GM23248 (cell line): ENCODE measurements around the gene ELANE. TPM values are rescaled to one million over a fixed set of nuclear protein-coding genes. Genes with fewer than 3 reads are reported as not detected.
"Not testable (repeated sequence)": the region's sequence is repeated elsewhere in the genome, so short reads cannot be mapped to it uniquely, and the experiment has no call there.

Experiments used
- DNase-seq: peaks from one replicate; pipeline ENCODE4 v3.0.0-alpha.2; 2015
- H2AFZ ChIP-seq: fragments of 200-600 bp; sonication (generic); 2 replicates; pipeline ENCODE4 v1.6.1; 2016; ENCODE audit warnings: antibody characterized with exemption
- H3F3A ChIP-seq: fragments of 200-600 bp; sonication (generic); 2 replicates; pipeline ENCODE4 v1.6.1; 2016; ENCODE audit warnings: mild to moderate bottlenecking, antibody characterized with exemption, mixed run types; ENCODE audit not compliant: insufficient read depth
- H3K27ac ChIP-seq: fragments of 200-600 bp; sonication (generic); 2 replicates; pipeline ENCODE4 v1.5.1; 2016; ENCODE audit warnings: mild to moderate bottlenecking
- H3K27me3 ChIP-seq: fragments of 200-600 bp; sonication (generic); replicated peaks from 2 replicates; pipeline ENCODE4 v1.6.1; 2016; ENCODE audit warnings: mild to moderate bottlenecking; ENCODE audit not compliant: insufficient read depth
- H3K36me3 ChIP-seq: fragments of 200-600 bp; sonication (generic); 2 replicates; pipeline ENCODE4 v1.6.1; 2016; ENCODE audit warnings: low read depth, mild to moderate bottlenecking
- H3K4me1 ChIP-seq: fragments of 200-600 bp; sonication (generic); 2 replicates; pipeline ENCODE4 v1.6.1; 2016; ENCODE audit warnings: mild to moderate bottlenecking; ENCODE audit not compliant: insufficient read depth
- H3K4me2 ChIP-seq: fragments of 200-600 bp; sonication (generic); one replicate; pipeline ENCODE4 v1.6.1; 2016; ENCODE audit warnings: mild to moderate bottlenecking; ENCODE audit not compliant: unreplicated experiment
- H3K4me3 ChIP-seq: fragments of 200-600 bp; sonication (generic); 2 replicates; pipeline ENCODE4 v1.5.1; 2016; ENCODE audit warnings: mild to moderate bottlenecking
- H3K79me2 ChIP-seq: fragments of 200-600 bp; sonication (generic); 2 replicates; pipeline ENCODE4 v1.6.1; 2016; ENCODE audit warnings: mild to moderate bottlenecking; ENCODE audit not compliant: insufficient read depth
- H3K9ac ChIP-seq: fragments of 200-600 bp; sonication (generic); 2 replicates; pipeline ENCODE4 v1.6.1; 2016; ENCODE audit warnings: mild to moderate bottlenecking
- H3K9me2 ChIP-seq: fragments of 200-600 bp; sonication (generic); 2 replicates; pipeline ENCODE4 v1.6.1; 2016; ENCODE audit warnings: mixed run types, mild to moderate bottlenecking, moderate library complexity; ENCODE audit not compliant: insufficient read depth
- H3K9me3 ChIP-seq: fragments of 200-600 bp; sonication (generic); one replicate; pipeline ENCODE4 v1.6.1; 2017; ENCODE audit warnings: low read depth
- H4K20me1 ChIP-seq: fragments of 200-600 bp; sonication (generic); 2 replicates; pipeline ENCODE4 v1.6.0; 2016; ENCODE audit not compliant: insufficient read depth
- EZH2 ChIP-seq: fragments of 200-600 bp; sonication (generic); IDR thresholded peaks from 2 replicates; pipeline ENCODE4 v1.6.1; 2018; ENCODE audit warnings: antibody characterized with exemption, mild to moderate bottlenecking; ENCODE audit not compliant: insufficient read depth, poor library complexity, severe bottlenecking
- EZH2phosphoT487 ChIP-seq: fragments of 200-600 bp; sonication (generic); IDR thresholded peaks from 2 replicates; pipeline ENCODE4 v1.6.1; 2018; ENCODE audit warnings: antibody characterized with exemption, moderate library complexity, mild to moderate bottlenecking, low read depth; ENCODE audit not compliant: insufficient read depth
- WGBS, 2 experiments: methylation state at CpG; one replicate each; pipeline ENCODE4 v1.1.6; 2015 to 2017; ENCODE audit warnings: low lambda C conversion rate in 2 of 2, low coverage in 1 of 2; ENCODE audit errors: missing lambda C conversion rate in 2 of 2; 5-methylcytosine and 5-hydroxymethylcytosine counted together
- in situ Hi-C: fragments of 300-500 bp; cut with MboI; formaldehyde crosslinking; loops from 2 replicates; pipeline ENCODE4 v1.15.0; 2020
- polyA plus RNA-seq: library from polyadenylated mRNA; unstranded; fragments of >200 nt; fragmentation: Nextera tagmentation; extraction: Ambion mirVana; gene quantifications from 2 replicates; pipeline ENCODE4 v1.2.1, GENCODE V29; 2016
- total RNA-seq: library from RNA; depleted of rRNA; stranded (reverse); fragments of >200 nt; shearing (Covaris generic); gene quantifications from 2 replicates; pipeline ENCODE4 v1.2.3, GENCODE V29; 2014

The ELANE gene
- total and polyA plus RNA-seq, 2 experiments from 2014 or later = 0.34 TPM; not detected in 1

DNA sequence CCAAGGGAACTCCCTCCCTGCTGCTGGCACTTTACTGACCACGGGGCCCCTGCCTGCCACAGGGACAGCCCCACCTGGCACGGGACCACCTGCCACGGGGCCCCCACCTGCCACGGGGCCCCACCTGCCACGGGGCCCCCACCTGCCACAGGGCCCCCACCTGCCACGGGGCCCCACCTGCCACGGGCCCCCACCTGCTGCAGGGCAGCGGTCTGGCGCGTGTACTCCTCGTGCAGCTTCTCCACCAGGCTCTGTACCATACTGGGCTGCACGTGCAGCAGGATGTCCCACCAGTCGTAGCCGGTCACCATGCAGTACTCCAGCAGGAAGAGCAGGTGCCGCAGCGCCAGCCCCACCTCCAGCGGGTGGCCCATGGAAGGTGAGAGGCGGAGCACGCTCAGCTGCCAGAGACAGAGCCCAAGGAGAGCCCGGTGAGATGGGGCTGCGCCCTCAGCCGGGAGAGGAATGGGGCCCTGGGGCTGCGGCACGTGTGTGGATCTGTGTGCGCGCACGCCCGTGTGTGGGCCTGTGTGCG is 24.7 kb downstream of the ELANE start:
- no peak overlapping the region for H3K9ac ChIP-seq
- H3K27me3 ChIP-seq = no peaks in the 10 kb centered on the region
- no peak overlapping the region for H2AFZ ChIP-seq
- no peak for TF ChIP-seq EZH2phosphoT487
- no peak for TF ChIP-seq EZH2
- H3K9me3 ChIP-seq = no peaks in the 10 kb centered on the region
- H3K79me2 ChIP-seq = no peaks in the 10 kb centered on the region
- H3K4me2 ChIP-seq = no peak overlapping the region
- 94 to 97% methylated on average over 23 to 28 of the region's 29 CpGs for WGBS, 2 experiments
- no peak overlapping the region for H3K4me3 ChIP-seq
- no peaks in the 10 kb centered on the region for H3K4me1 ChIP-seq
- no peaks in the 10 kb centered on the region for H3K36me3 ChIP-seq
- H4K20me1 ChIP-seq = no peaks in the 10 kb centered on the region
- no peak overlapping the region for H3K27ac ChIP-seq
- in situ Hi-C loops = no loop called here
- DNase-seq = no peak
- no peaks in the 10 kb centered on the region for H3K9me2 ChIP-seq
- no peaks in the 10 kb centered on the region for H3F3A ChIP-seq

DNA sequence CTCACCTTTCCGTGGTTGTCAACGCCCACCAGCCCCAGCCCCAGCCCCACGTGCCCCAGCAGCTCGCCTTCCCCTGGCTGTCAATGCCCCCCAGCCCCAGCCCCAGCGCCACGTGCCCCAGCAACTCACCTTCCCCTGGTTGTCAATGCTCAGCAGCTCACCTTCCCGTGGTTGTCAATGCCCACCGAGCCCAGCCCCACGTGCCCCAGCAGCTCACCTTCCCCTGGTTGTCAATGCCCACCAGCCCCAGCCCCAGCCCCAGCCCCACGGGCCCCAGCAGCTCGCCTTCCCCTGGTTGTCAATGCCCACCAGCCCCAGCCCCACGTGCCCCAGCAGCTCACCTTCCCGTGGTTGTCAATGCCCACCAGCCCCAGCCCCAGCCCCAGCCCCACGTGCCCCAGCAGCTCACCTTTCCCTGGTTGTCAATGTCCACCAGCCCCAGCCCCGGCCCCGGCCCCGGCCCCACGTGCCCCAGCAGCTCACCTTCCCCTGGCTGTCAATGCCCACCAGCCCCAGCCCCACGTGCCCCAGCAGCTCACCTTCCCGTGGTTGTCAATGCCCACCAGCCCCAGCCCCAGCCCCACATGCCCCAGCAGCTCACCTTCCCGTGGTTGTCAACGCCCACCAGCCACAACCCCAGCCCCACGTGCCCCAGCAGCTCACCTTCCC is 26.0 kb downstream of the ELANE start:
- DNase-seq, H3K4me2 ChIP-seq, H3K27ac ChIP-seq, H4K20me1 ChIP-seq, H3K9ac ChIP-seq, H3K9me3 ChIP-seq, H2AFZ ChIP-seq, H3K4me3 ChIP-seq, H3F3A ChIP-seq, H3K9me2 ChIP-seq, in situ Hi-C loops, H3K79me2 ChIP-seq, H3K4me1 ChIP-seq, H3K27me3 ChIP-seq, H3K36me3 ChIP-seq: not testable (repeated sequence)
- 87 to 95% methylated on average over 3 to 23 of the region's 23 CpGs for WGBS, 2 experiments

DNA sequence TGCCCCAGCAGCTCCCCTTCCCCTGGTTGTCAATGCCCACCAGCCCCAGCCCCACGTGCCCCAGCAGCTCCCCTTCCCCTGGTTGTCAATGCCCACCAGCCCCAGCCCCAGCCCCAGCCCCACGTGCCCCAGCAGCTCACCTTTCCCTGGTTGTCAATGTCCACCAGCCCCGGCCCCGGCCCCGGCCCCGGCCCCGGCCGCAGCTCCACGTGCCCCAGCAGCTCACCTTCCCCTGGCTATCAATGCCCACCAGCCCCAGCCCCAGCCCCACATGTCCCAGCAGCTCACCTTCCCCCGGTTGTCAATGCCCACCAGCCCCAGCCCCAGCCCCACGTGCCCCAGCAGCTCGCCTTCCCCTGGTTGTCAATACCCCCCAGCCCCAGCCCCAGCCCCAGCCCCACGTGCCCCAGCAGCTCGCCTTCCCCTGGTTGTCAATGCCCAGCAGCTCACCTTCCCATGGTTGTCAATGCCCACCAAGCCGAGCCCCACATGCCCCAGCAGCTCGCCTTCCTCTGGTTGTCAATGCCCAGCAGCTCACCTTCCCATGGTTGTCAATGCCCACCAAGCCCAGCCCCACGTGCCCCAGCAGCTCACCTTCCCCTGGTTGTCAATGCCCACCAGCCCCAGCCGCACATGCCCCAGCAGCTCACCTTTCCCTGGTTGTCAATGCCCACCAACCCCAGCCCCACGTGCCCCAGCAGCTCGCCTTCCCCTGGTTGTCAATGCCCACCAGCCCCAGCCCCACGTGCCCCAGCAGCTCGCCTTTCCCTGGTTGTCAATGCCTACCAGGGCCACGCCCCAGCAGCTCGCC is 26.9 kb downstream of the ELANE start:
- H3K9ac ChIP-seq, H2AFZ ChIP-seq, H3K4me3 ChIP-seq, H3K27me3 ChIP-seq, in situ Hi-C loops, H4K20me1 ChIP-seq, H3K9me2 ChIP-seq, H3K4me2 ChIP-seq, H3K27ac ChIP-seq, H3K4me1 ChIP-seq, H3K79me2 ChIP-seq, H3F3A ChIP-seq, H3K9me3 ChIP-seq, DNase-seq, H3K36me3 ChIP-seq: not testable (repeated sequence)
- 91 to 92% methylated on average over 11 to 24 of the region's 24 CpGs for WGBS, 2 experiments

DNA sequence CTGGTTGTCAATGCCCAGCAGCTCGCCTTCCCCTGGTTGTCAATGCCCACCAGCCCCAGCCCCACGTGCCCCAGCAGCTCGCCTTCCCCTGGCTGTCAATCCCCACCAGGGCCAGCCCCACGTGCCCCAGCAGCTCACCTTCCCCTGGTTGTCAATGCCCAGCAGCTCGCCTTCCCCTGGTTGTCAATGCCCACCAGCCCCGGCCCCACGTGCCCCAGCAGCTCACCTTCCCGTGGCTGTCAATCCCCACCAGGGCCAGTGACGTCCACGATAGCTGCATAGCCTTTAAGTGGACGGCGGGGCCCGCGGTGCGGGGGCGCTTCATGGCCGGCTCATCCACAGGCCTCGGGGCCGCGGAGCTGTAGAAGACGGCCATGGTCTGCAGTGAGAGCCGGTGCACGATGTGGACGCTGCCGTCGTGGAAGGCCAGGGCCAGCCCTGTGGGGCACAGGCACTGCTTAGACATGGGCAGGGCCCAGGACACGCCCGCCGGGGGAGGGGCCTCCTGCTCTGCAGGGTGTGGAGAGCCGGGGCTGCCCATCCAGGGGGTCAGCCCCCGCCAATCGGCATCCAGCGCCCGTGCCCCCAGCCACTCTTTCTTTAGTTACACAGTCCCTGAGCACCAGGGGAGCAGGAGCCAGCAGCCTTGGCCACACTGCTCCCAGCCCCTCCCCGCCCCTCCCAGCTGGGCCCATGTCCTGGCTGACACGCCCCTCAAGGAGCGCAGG is 27.8 kb downstream of the ELANE start:
- H3K4me2 ChIP-seq = no peak overlapping the region
- no peak overlapping the region for H2AFZ ChIP-seq
- TF ChIP-seq EZH2 (no peak), EZH2phosphoT487 (no peak)
- in situ Hi-C loops = no loop called here
- no peaks in the 10 kb centered on the region for H3K79me2 ChIP-seq
- H3K4me1 ChIP-seq = no peaks in the 10 kb centered on the region
- H3K9ac ChIP-seq = no peak overlapping the region
- H4K20me1 ChIP-seq = no peaks in the 10 kb centered on the region
- no peak for DNase-seq
- 87 to 92% methylated on average over 26 to 29 of the region's 37 CpGs for WGBS, 2 experiments
- no peaks in the 10 kb centered on the region for H3F3A ChIP-seq
- no peaks in the 10 kb centered on the region for H3K36me3 ChIP-seq
- H3K9me2 ChIP-seq = no peaks in the 10 kb centered on the region
- no peaks in the 10 kb centered on the region for H3K9me3 ChIP-seq
- H3K27me3 ChIP-seq = no peaks in the 10 kb centered on the region
- no peak overlapping the region for H3K4me3 ChIP-seq
- no peak overlapping the region for H3K27ac ChIP-seq
